ENCODE results near the gene NKD2.

Gene NKD2

DNA sequence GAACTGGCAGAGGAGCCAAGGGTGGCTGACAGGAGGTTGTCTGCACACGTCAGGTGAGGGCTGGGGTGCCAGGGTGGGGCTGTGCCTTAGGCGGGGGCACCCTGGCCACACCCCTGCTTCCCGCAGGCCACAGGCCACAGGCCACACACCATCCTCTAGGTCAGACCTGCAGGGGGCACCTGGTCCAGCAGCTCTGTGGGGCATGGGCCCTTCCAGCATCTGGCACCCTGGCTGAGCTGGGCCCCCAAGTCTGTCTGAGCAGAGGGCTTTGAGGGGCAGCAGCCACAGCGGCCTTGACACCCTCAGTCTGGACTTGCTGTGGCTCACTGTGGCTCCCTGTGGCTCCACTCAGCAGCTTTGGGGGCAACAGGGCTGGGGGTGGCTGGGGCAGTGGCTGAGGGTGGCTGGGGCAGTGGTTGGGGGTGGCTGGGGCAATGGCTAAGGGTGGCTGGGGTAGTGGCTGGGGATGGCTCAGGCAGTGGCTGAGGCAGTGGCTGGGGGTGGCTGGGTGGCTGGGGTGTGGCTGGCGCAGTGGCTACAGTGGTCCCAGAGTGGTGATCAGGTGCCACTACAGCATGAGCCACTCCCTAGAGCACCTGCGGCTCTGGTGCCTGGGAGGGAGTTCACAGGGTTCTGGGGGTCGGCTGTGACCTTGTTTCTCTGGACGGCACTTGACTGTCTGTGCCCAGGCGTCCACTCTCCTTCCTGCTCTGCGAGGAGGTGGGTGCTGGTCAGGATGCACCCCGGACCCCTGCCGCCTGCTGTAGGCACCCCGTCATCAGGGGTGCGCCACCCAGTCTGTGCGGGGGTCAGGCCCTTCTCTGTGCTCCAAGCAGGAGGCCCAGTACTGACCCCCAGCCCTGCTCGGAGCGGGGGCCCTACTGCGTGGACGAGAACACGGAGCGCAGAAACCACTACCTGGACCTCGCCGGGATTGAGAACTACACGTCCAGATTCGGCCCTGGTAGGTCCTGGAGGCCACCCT, 27.1 kb downstream of the NKD2 start:
- Histone ChIP-seq H3K4me3 (ENCODE audit: low read depth, low read length) (no peak overlapping the region), H3K9ac (ENCODE audit: low read depth, low read length) (no peak overlapping the region), H3K9me3 (ENCODE audit: control insufficient read depth, insufficient read depth, low read length) (no peaks in the 10 kb centered on the region), H3K36me3 (ENCODE audit: control insufficient read depth, insufficient read depth, low read length) (peaks cover 3% of the 10 kb centered on the region), H3K4me1 (ENCODE audit: control insufficient read depth, insufficient read depth, low read length) (no peaks in the 10 kb centered on the region), H3K27me3 (ENCODE audit: control insufficient read depth, insufficient read depth, low read length) (no peaks in the 10 kb centered on the region)

DNA sequence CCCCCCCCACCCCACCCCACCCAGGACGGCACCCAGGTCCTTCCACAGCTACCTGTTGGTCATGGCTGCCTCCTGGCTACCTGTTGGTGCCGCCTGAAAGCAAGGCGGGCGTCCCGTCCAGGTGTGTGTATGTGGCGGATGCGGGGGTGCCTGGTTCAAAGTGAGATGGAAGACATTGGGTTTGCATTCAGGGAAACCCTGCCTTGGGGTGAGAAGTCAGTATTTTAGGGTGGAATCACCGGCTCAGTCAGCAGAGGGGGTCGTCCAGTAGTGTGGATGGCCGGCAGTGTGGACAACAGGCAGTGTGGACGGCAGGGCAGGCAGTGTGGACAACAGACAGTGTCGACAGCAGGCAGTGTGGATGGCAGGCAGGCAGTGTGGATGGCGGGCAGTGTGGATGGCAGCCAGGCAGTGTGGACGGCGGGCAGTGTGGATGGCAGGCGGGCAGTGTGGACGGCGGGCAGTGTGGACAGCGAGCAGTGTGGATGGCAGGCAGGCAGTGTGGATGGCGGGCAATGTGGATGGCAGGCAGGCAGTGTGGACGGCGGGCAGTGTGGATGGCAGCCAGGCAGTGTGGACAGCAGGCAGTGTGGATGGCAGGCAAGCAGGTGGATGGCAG, 28.0 kb downstream of the NKD2 start:
- no peaks in the 10 kb centered on the region for H3K27me3 ChIP-seq (ENCODE audit: control insufficient read depth, insufficient read depth, low read length)

DNA sequence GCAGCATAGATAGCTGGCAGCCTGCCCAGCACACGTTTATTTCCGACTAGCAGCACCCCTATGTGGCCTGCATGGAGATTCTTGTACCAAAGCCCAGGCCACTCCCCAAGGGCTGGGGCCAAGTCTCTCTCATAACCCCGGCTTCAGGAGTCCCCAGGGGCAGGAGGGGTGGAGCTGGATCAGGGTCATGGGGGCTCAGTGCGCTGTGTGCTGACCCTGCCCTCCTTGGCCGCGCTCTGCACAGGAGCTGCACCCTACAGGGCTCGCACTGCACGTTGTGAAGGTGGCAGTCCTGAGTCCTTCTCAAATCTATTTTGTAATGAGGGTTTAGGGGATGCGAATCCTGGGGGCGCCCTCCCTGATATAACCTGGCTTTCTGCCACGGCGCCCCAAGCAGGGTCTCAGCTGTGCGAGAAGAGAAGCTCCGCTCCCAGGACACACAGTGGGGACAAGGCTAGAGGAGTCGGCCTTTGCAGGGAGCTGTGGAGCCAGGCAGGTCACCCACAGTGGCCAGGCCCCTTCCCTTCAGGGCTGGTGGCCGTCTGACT, 28.6 kb downstream of the NKD2 start:
- Histone ChIP-seq H3K9ac (ENCODE audit: low read depth, low read length) (no peak overlapping the region), H3K27me3 (ENCODE audit: control insufficient read depth, insufficient read depth, low read length) (no peaks in the 10 kb centered on the region)

More for the DNA sequence above, 28.0 kb downstream of the NKD2 start:
- peaks cover 3% of the 10 kb centered on the region for H3K36me3 ChIP-seq (ENCODE audit: control insufficient read depth, insufficient read depth, low read length)
- no peak overlapping the region for H3K4me3 ChIP-seq (ENCODE audit: low read depth, low read length)
- no peaks in the 10 kb centered on the region for H3K9me3 ChIP-seq (ENCODE audit: control insufficient read depth, insufficient read depth, low read length)
- H3K4me1 ChIP-seq (ENCODE audit: control insufficient read depth, insufficient read depth, low read length) = no peaks in the 10 kb centered on the region
- H3K9ac ChIP-seq (ENCODE audit: low read depth, low read length) = no peak overlapping the region

DNA sequence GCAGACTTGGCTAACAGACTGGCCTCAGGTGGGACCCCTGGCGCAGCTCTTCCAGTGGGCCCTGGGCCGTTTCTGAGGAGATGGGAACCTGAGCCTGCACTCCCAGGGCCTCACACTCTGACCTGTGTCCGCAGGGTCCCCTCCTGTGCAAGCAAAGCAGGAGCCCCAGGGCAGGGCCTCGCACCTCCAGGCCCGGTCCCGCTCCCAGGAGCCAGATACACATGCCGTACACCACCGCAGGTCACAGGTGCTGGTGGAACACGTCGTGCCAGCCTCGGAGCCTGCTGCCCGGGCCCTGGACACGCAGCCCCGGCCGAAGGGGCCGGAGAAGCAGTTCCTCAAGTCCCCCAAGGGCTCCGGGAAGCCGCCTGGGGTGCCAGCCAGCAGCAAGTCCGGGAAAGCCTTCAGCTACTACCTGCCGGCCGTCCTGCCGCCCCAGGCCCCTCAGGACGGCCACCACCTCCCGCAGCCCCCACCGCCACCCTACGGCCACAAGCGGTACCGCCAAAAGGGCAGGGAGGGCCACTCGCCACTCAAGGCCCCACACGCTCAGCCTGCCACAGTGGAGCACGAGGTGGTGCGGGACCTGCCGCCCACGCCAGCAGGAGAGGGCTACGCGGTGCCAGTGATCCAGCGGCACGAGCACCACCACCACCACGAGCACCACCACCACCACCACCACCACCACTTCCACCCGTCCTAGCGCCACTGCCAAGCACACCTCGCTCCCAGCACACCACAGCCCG, 29.2 kb downstream of the NKD2 start:
- no peaks in the 10 kb centered on the region for H3K27me3 ChIP-seq (ENCODE audit: control insufficient read depth, insufficient read depth, low read length)
- H3K9ac ChIP-seq (ENCODE audit: low read depth, low read length) = no peak overlapping the region
- H3K9me3 ChIP-seq (ENCODE audit: control insufficient read depth, insufficient read depth, low read length) = no peaks in the 10 kb centered on the region
- no peak overlapping the region for H3K4me3 ChIP-seq (ENCODE audit: low read depth, low read length)
- H3K36me3 ChIP-seq (ENCODE audit: control insufficient read depth, insufficient read depth, low read length) = peaks cover 3% of the 10 kb centered on the region
- no peaks in the 10 kb centered on the region for H3K4me1 ChIP-seq (ENCODE audit: control insufficient read depth, insufficient read depth, low read length)

More for the DNA sequence above, 28.6 kb downstream of the NKD2 start:
- no peaks in the 10 kb centered on the region for H3K9me3 ChIP-seq (ENCODE audit: control insufficient read depth, insufficient read depth, low read length)
- H3K4me1 ChIP-seq (ENCODE audit: control insufficient read depth, insufficient read depth, low read length) = no peaks in the 10 kb centered on the region
- no peak overlapping the region for H3K4me3 ChIP-seq (ENCODE audit: low read depth, low read length)
- peaks cover 3% of the 10 kb centered on the region for H3K36me3 ChIP-seq (ENCODE audit: control insufficient read depth, insufficient read depth, low read length)

DNA sequence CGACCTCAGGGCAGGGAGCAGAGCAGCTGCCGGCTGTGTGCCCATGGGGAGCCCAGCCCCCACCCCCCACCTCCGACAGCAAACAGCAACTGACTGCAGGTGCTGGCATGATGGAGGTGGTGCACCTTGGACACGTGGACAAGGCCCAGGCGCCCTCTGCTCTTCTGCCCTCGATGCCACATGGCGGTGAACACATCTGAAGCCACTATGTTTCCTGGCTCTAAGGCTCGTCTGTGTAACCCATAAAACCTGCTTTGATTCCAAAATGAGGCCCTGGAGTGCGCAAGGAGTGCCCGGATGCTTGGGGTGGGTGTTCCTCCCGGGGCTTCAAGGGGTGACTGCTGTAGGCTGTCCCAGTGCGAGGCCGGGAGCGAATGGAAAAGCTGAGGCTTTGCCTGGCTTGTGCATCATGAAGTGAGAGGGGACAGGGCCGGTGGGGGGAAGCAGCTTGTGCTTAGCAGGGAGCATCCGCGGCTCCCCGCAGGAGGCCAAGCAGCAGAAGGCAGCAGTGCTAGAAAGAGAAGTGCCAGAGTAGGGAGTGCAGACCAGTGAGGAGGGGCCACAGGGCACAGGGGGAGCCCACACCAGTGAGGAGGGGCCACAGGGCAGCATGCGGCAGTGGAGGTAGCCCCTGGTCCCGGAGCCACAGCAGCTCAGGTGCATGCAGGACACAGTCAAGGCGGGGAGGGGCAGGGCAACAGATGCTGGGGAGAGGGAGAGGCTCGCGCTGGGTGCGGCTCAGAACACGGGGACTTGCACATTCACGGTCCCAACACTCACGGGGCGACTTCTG, 30.0 kb downstream of the NKD2 start:
- Histone ChIP-seq H3K27me3 (ENCODE audit: control insufficient read depth, insufficient read depth, low read length) (no peaks in the 10 kb centered on the region), H3K4me1 (ENCODE audit: control insufficient read depth, insufficient read depth, low read length) (no peaks in the 10 kb centered on the region), H3K36me3 (ENCODE audit: control insufficient read depth, insufficient read depth, low read length) (peaks cover 3% of the 10 kb centered on the region), H3K9me3 (ENCODE audit: control insufficient read depth, insufficient read depth, low read length) (no peaks in the 10 kb centered on the region), H3K4me3 (ENCODE audit: low read depth, low read length) (no peak overlapping the region), H3K9ac (ENCODE audit: low read depth, low read length) (no peak overlapping the region)

DNA sequence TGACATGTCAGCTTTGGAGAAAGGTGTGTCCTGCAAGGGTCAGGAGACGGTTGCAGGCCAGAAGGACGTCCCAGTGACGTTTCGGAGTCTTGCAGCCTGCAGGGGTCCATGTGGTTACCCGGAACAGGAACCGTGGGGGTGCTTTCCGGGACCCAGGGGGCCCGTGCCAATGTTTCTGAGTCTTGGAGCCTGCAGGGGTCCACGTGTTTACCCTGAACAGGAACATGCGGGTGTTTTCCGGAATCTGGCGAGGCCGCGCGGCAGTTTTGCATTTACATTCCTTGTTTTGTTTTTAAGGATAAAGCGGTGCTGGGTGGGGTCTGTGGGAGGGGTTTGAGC, 30.6 kb downstream of the NKD2 start:
- no peaks in the 10 kb centered on the region for H3K4me1 ChIP-seq (ENCODE audit: control insufficient read depth, insufficient read depth, low read length)

DNA sequence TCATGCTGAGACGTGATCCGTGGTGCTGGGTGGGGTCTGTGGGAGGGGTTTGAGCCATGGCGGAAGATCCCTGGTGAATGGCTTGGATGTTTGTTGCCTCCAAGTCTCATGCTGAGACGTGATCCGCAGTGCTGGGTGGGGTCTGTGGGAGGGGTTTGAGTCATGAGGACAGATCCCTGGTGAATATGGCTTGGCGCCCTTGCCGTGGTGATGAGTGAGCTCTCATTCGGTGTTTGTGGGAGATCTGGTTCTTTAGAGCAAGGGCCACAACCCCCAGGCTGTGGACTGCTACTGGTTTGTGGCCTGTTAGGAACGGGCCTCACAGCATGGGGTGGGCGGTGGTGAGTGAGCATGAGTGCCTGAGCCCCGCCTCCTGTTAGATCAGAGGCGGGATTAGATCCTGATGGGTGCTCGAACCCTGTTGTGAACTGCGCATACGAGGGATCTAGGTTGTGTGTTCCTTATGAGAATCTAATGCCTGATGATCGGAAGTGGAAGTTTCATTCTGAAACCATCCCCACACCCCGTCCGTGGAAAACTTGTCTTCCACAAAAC, 31.2 kb downstream of the NKD2 start:
- no peaks in the 10 kb centered on the region for H3K27me3 ChIP-seq (ENCODE audit: control insufficient read depth, insufficient read depth, low read length)
- H3K4me3 ChIP-seq (ENCODE audit: low read depth, low read length) = no peak overlapping the region
- H3K36me3 ChIP-seq (ENCODE audit: control insufficient read depth, insufficient read depth, low read length) = peaks cover 3% of the 10 kb centered on the region
- no peak overlapping the region for H3K9ac ChIP-seq (ENCODE audit: low read depth, low read length)
- H3K9me3 ChIP-seq (ENCODE audit: control insufficient read depth, insufficient read depth, low read length) = no peaks in the 10 kb centered on the region
- no peaks in the 10 kb centered on the region for H3K4me1 ChIP-seq (ENCODE audit: control insufficient read depth, insufficient read depth, low read length)

More for the DNA sequence above, 30.6 kb downstream of the NKD2 start:
- Histone ChIP-seq H3K27me3 (ENCODE audit: control insufficient read depth, insufficient read depth, low read length) (no peaks in the 10 kb centered on the region), H3K9ac (ENCODE audit: low read depth, low read length) (no peak overlapping the region), H3K9me3 (ENCODE audit: control insufficient read depth, insufficient read depth, low read length) (no peaks in the 10 kb centered on the region), H3K36me3 (ENCODE audit: control insufficient read depth, insufficient read depth, low read length) (peaks cover 3% of the 10 kb centered on the region), H3K4me3 (ENCODE audit: low read depth, low read length) (no peak overlapping the region)

DNA sequence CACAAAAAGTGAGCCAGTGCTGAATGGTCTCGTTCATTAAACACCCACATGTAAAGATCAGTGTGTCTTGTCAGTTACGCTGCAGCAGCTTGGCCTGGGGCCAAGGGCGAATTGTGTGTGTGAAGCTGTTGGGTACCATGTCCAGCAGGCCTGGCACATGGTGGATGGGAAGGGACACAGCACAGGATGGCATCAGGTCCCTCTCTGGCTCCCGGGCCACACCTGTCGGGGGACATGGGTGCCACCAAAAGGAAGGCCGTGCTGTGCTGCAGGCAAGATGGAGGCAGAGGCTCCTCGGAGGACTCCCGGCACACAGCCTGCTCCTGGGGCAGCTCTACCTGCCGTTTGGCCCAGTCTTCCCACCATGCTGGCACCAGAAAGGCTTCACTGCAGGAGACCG, 32.0 kb downstream of the NKD2 start:
- Histone ChIP-seq H3K4me1 (ENCODE audit: control insufficient read depth, insufficient read depth, low read length) (no peaks in the 10 kb centered on the region), H3K9ac (ENCODE audit: low read depth, low read length) (no peak overlapping the region), H3K9me3 (ENCODE audit: control insufficient read depth, insufficient read depth, low read length) (no peaks in the 10 kb centered on the region), H3K27me3 (ENCODE audit: control insufficient read depth, insufficient read depth, low read length) (no peaks in the 10 kb centered on the region), H3K36me3 (ENCODE audit: control insufficient read depth, insufficient read depth, low read length) (peaks cover 3% of the 10 kb centered on the region), H3K4me3 (ENCODE audit: low read depth, low read length) (no peak overlapping the region)

DNA sequence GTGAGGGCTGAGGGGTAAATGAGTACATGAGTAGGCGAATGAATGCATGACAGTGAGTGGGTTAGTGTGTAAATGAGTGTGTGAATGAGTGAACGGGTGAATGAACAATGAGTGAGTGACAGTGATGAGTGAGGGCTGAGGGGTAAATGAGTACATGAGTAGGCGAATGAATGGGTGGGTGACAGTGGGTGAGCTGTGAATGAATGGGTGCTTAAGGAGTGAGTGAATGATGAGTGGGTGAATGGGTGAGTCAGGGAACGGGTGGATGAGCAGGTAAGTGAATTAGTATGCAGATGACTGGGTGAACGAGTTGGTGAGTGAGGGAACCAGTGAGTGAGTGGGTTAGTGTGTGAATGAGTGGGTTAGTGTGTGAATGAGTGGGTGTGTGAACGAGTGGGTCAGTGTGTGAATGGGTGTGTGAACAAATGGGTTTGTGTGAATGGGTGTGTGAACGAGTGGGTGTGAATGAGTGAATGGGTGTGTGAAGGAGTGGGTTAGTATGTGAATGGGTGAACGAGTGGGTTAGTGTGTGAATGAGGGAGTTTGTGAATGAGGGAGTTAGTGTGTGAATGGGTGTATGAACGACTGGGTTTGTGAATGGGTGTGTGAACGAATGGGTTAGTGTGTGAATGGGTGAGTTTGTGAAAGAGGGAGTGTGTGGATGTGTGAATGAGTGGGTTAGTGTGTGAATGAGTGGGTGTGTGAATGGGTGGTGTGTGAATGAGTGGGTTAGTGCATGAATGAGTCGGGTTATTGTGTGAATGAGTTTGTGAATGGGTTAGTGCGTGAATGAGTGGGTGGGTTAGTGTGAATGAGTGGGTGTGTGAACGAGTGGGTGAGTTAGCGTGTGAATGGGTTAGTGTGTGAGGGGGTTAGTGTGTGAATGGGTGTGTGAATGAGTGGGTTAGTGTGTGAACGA, 32.9 kb downstream of the NKD2 start:
- Histone ChIP-seq H3K9me3 (ENCODE audit: control insufficient read depth, insufficient read depth, low read length) (no peaks in the 10 kb centered on the region), H3K9ac (ENCODE audit: low read depth, low read length) (no peak overlapping the region), H3K27me3 (ENCODE audit: control insufficient read depth, insufficient read depth, low read length) (no peaks in the 10 kb centered on the region), H3K4me1 (ENCODE audit: control insufficient read depth, insufficient read depth, low read length) (no peaks in the 10 kb centered on the region), H3K4me3 (ENCODE audit: low read depth, low read length) (no peak overlapping the region), H3K36me3 (ENCODE audit: control insufficient read depth, insufficient read depth, low read length) (peaks cover 3% of the 10 kb centered on the region)

DNA sequence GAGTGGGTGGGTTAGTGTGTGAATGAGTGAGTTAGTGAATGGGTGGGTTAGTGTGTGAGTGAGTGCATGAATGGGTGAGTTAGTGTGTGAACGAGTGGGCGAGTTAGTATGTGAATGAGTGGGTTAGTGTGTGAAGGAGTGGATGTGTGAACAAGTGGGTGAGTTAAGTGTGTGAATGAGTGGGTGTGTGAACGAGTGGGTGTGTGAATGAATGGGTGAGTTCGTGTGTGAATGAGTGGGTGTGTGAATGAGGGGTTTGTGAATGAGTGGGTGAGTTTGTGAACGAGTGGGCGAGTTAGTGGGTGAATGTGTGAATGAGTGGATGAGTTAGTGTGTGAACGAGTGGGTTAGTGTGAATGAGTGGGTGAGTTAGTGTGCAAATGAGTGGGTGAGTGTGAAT, 34.0 kb downstream of the NKD2 start:
- no peaks in the 10 kb centered on the region for H3K4me1 ChIP-seq (ENCODE audit: control insufficient read depth, insufficient read depth, low read length)
- H3K9ac ChIP-seq (ENCODE audit: low read depth, low read length) = no peak overlapping the region
- no peaks in the 10 kb centered on the region for H3K27me3 ChIP-seq (ENCODE audit: control insufficient read depth, insufficient read depth, low read length)
- peaks cover 3% of the 10 kb centered on the region for H3K36me3 ChIP-seq (ENCODE audit: control insufficient read depth, insufficient read depth, low read length)
- no peak overlapping the region for H3K4me3 ChIP-seq (ENCODE audit: low read depth, low read length)
- H3K9me3 ChIP-seq (ENCODE audit: control insufficient read depth, insufficient read depth, low read length) = no peaks in the 10 kb centered on the region
